ENCODE measurements around the gene PRKCE. TPM values are rescaled to one million over a fixed set of nuclear protein-coding genes. Genes with fewer than 3 reads are reported as not detected.

PRKCE gene
- total RNA-seq, 1 experiment from 2014 or later = 14.8 TPM

GRCh38 chr2:45983213-45983612 lies 331.7 kb downstream of the PRKCE start:
- ChIA-PET CTCF (interaction anchor here (0.9 kb wide), 1 partner anchor 10 kb away, joined by 3 read pairs; no protein-coding TSS in a partner anchor), RAD21 (ENCODE audit: low non-redundant PET in 1 of 2, low total read pairs in 2 of 2, uncharacterized antibody in 2 of 2, unreplicated experiment in 2 of 2) (no interaction called here), POLR2A (no interaction called here)
- Histone ChIP-seq H2AFZ (ENCODE audit: low read depth, low read length, poor library complexity, severe bottlenecking) (no peak overlapping the region), H3K27me3 (ENCODE audit: insufficient read depth, low read length) (no peaks in the 10 kb centered on the region), H3K27ac (ENCODE audit: low read depth, low read length) (no peak overlapping the region), H3K4me3 (replicated peaks in 1 of 2; ENCODE audit: low read depth in 1 of 2, low read length in 2 of 2) (no peak overlapping the region), H3K9ac (ENCODE audit: low read length) (no peak overlapping the region), H3K9me3 (ENCODE audit: control insufficient read depth in 1 of 2, insufficient read depth in 1 of 2, low read depth in 1 of 2, low read length in 2 of 2) (no peaks in the 10 kb centered on the region), H3K9me2 (ENCODE audit: insufficient read depth) (no peaks in the 10 kb centered on the region), H3K36me3 (ENCODE audit: control insufficient read depth in 1 of 2, insufficient read depth in 2 of 2, low read length in 2 of 2) (no peaks in the 10 kb centered on the region), H3K79me2 (ENCODE audit: insufficient read depth, low read length) (no peaks in the 10 kb centered on the region), H4K20me1 (ENCODE audit: insufficient read depth) (no peaks in the 10 kb centered on the region), H3K4me1 (ENCODE audit: control insufficient read depth in 1 of 2, insufficient read depth in 2 of 2, low read length in 2 of 2) (no peaks in the 10 kb centered on the region), H3K4me2 (ENCODE audit: low read length) (no peak overlapping the region)
- no TSS peak for BruUV-seq (replicated peaks)
- TF ChIP-seq SIN3A (IDR thresholded peaks at IDR 0.05; ENCODE audit: low read depth) (no peak), EZH2 (IDR thresholded peaks at IDR 0.05) (no peak), ZFX (IDR thresholded peaks at IDR 0.05) (no peak), FOSL1 (IDR thresholded peaks at IDR 0.05; ENCODE audit: low read depth) (no peak), ZBTB33 (IDR thresholded peaks at IDR 0.05; ENCODE audit: extremely low read depth, insufficient replicate concordance, low read length) (no peak), POLR2A (IDR thresholded peaks at IDR 0.05; ENCODE audit: borderline replicate concordance, extremely low read depth, insufficient read depth, insufficient read length) (no peak), JUND (IDR thresholded peaks at IDR 0.05) (no peak)
- TF ChIP-seq, protein P1, sequence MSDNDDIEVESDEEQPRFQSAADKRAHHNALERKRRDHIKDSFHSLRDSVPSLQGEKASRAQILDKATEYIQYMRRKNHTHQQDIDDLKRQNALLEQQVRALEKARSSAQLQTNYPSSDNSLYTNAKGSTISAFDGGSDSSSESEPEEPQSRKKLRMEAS (IDR thresholded peaks at IDR 0.05) = no peak
- DNase-seq (ENCODE audit: low read depth, low spot score) (no peak), ATAC-seq (no peak)
- intact Hi-C loops (cut with micrococcal nuclease) = no loop called here

DNA sequence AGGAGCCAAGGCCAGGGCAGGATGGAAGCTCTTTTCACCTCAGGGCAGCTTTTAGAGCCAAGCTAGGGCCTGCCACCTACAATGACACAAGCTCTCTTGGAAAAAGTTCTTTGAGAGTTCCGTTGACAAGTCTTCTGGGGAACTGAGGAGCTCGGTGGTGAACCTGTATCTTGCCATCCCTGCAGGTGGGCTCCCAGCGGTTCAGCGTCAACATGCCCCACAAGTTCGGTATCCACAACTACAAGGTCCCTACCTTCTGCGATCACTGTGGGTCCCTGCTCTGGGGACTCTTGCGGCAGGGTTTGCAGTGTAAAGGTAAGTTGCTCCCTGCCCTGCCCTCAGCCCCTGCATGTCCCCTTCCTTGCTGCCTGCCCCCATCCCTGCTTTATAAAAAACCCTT lies 332.9 kb downstream of the PRKCE start:
- Histone ChIP-seq H3K27me3 (ENCODE audit: insufficient read depth, low read length) (no peaks in the 10 kb centered on the region), H3K4me2 (ENCODE audit: low read length) (no peak overlapping the region), H2AFZ (ENCODE audit: low read depth, low read length, poor library complexity, severe bottlenecking) (no peak overlapping the region), H3K36me3 (ENCODE audit: control insufficient read depth in 1 of 2, insufficient read depth in 2 of 2, low read length in 2 of 2) (no peaks in the 10 kb centered on the region), H3K27ac (ENCODE audit: low read depth, low read length) (no peak overlapping the region), H3K9ac (ENCODE audit: low read length) (no peak overlapping the region), H3K9me3 (ENCODE audit: control insufficient read depth in 1 of 2, insufficient read depth in 1 of 2, low read depth in 1 of 2, low read length in 2 of 2) (no peaks in the 10 kb centered on the region), H4K20me1 (ENCODE audit: insufficient read depth) (no peaks in the 10 kb centered on the region), H3K79me2 (ENCODE audit: insufficient read depth, low read length) (no peaks in the 10 kb centered on the region), H3K9me2 (ENCODE audit: insufficient read depth) (no peaks in the 10 kb centered on the region), H3K4me3 (replicated peaks in 1 of 2; ENCODE audit: low read depth in 1 of 2, low read length in 2 of 2) (no peak overlapping the region), H3K4me1 (ENCODE audit: control insufficient read depth in 1 of 2, insufficient read depth in 2 of 2, low read length in 2 of 2) (no peaks in the 10 kb centered on the region)
- TF ChIP-seq ATF3 (IDR thresholded peaks at IDR 0.05) (no peak), SP1 (IDR thresholded peaks at IDR 0.05; ENCODE audit: low read depth) (no peak), YY1 (IDR thresholded peaks at IDR 0.05; ENCODE audit: extremely low read depth, insufficient replicate concordance, low read depth, low read length) (no peak), EZH2 (IDR thresholded peaks at IDR 0.05) (no peak), ZBTB33 (IDR thresholded peaks at IDR 0.05; ENCODE audit: extremely low read depth, insufficient replicate concordance, low read length) (no peak), SRF (IDR thresholded peaks at IDR 0.05; ENCODE audit: low read depth) (no peak), ELF1 (IDR thresholded peaks at IDR 0.05; ENCODE audit: borderline replicate concordance, low read depth) (no peak), CBX3 (IDR thresholded peaks at IDR 0.05; ENCODE audit: low read depth) (no peak), ZNF274 (IDR thresholded peaks at IDR 0.05; ENCODE audit: low read depth, low read length) (no peak), EGR1 (IDR thresholded peaks at IDR 0.05; ENCODE audit: low read depth) (no peak)
- ChIA-PET RAD21 (ENCODE audit: low non-redundant PET in 1 of 2, low total read pairs in 2 of 2, uncharacterized antibody in 2 of 2, unreplicated experiment in 2 of 2) (no interaction called here), CTCF (no interaction called here), POLR2A (no interaction called here)
- DNase-seq (ENCODE audit: low read depth, low spot score) = no peak
- ATAC-seq = no peak
- no TSS peak for BruUV-seq (replicated peaks)
- intact Hi-C loops (cut with micrococcal nuclease) = no loop called here
